Measurements from ENCODE around the gene MYOF. TPM values are rescaled to one million over a fixed set of nuclear protein-coding genes. Genes with fewer than 3 reads are reported as not detected.
A peak's percentile ranks its signal among the peaks of the same experiment; 100 is the strongest.

Gene MYOF
- polyA plus RNA-seq, 3 donors = 9.7 to 29.1 (median 14.5) TPM

- peaks cover 0 to 5% (median 1%) of the 10 kb centered on the region in 3 donors for H3K27me3 Mint-ChIP-seq (ENCODE audit: low read depth in 3 of 3)
- H3K4me1 Mint-ChIP-seq = no peaks in the 10 kb centered on the region
- no peak for DNase-seq
- no CpG with 5 or more reads among the region's 1 CpG for WGBS (ENCODE audit: insufficient coverage)
- Histone ChIP-seq H3K27me3 (ENCODE audit: control insufficient read depth in 2 of 2, insufficient read depth in 2 of 2, low read length in 2 of 2) (no peaks in the 10 kb centered on the region), H3K36me3 (replicated peaks in 1 of 2; ENCODE audit: control insufficient read depth in 1 of 2, insufficient read depth in 2 of 2, low read length in 2 of 2) (peaks cover 50 to 96% of the 10 kb centered on the region in 2 donors), H3K4me1 (ENCODE audit: control insufficient read depth in 1 of 2, insufficient read depth in 2 of 2, low read length in 2 of 2) (no peaks in the 10 kb centered on the region), H3K4me2 (replicated peaks; ENCODE audit: extremely low read depth, low read length, poor library complexity, severe bottlenecking) (no peak overlapping the region), H3K27ac (ENCODE audit: low read depth in 1 of 2, low read length in 2 of 2) (no peak overlapping the region), H3K79me2 (ENCODE audit: insufficient read depth, low read length) (no peaks in the 10 kb centered on the region), H3K9me3 (replicated peaks in 1 of 2; ENCODE audit: control insufficient read depth in 1 of 2, insufficient read depth in 1 of 2, low read length in 2 of 2) (no peaks in the 10 kb centered on the region), H3K4me3 (replicated peaks in 1 of 3; ENCODE audit: low read depth in 2 of 3, low read length in 3 of 3) (no peak overlapping the region), H4K20me1 (ENCODE audit: insufficient read depth, low read length) (no peaks in the 10 kb centered on the region), H3K9ac (ENCODE audit: insufficient read depth, low read length, poor library complexity, severe bottlenecking) (no peak overlapping the region), H2AFZ (ENCODE audit: insufficient read depth, low read depth, low read length, poor library complexity, severe bottlenecking) (no peak overlapping the region)
- intact Hi-C loops (cut with micrococcal nuclease) = no loop called here
- TF ChIP-seq CTCF (IDR thresholded peaks at IDR 0.05) = no peak
- peak overlapping the region in 2 of 7 donors; percentile 37 to 42 for H3K27ac Mint-ChIP-seq
- H3K4me3 Mint-ChIP-seq = no peak overlapping the region
- H3K36me3 Mint-ChIP-seq = peaks cover 83 to 86% of the 10 kb centered on the region in 2 donors
- peaks cover 0 to 2% (median 0%) of the 10 kb centered on the region in 7 donors for H3K9me3 Mint-ChIP-seq
These were observed 78.7 kb downstream of the MYOF start for GRCh38 chr10:93403152-93404047.

DNA sequence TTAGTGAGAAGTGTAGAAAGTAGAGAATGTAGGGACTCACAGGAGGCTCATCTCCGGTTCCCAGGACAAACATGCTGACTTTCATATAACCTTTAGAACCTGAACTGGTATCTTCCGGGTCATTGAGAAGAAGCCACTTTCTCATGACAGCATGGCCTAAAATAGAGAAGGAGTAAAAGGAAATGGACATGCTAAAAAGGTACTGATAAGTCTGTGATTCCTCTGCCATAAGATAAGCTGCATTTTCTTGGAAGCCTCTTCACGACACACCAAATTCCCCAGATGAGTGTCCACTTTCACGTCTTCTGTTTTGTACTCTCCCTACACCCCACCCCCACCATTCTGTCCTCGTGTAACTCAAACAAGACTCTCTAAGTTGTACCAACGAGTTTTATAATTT lies 79.9 kb downstream of the MYOF start:
- H3K27me3 ChIP-seq (ENCODE audit: control insufficient read depth in 2 of 2, insufficient read depth in 2 of 2, low read length in 2 of 2) = no peaks in the 10 kb centered on the region
- H3K27ac Mint-ChIP-seq = peak overlapping the region in 1 of 7 donors; percentile 60
- no peaks in the 10 kb centered on the region for H3K9me3 ChIP-seq (replicated peaks in 1 of 2; ENCODE audit: control insufficient read depth in 1 of 2, insufficient read depth in 1 of 2, low read length in 2 of 2)
- no peak overlapping the region for H3K4me2 ChIP-seq (replicated peaks; ENCODE audit: extremely low read depth, low read length, poor library complexity, severe bottlenecking)
- peaks cover 56 to 98% of the 10 kb centered on the region in 2 donors for H3K36me3 ChIP-seq (replicated peaks in 1 of 2; ENCODE audit: control insufficient read depth in 1 of 2, insufficient read depth in 2 of 2, low read length in 2 of 2)
- H3K36me3 Mint-ChIP-seq = peaks cover 88 to 90% of the 10 kb centered on the region in 2 donors
- H3K4me1 ChIP-seq (ENCODE audit: control insufficient read depth in 1 of 2, insufficient read depth in 2 of 2, low read length in 2 of 2) = no peaks in the 10 kb centered on the region
- TF ChIP-seq CTCF (IDR thresholded peaks at IDR 0.05) = no peak
- no peak overlapping the region for H3K4me3 ChIP-seq (replicated peaks in 1 of 3; ENCODE audit: low read depth in 2 of 3, low read length in 3 of 3)
- no peak overlapping the region for H3K4me3 Mint-ChIP-seq
- no peaks in the 10 kb centered on the region for H4K20me1 ChIP-seq (ENCODE audit: insufficient read depth, low read length)
- H2AFZ ChIP-seq (ENCODE audit: insufficient read depth, low read depth, low read length, poor library complexity, severe bottlenecking) = no peak overlapping the region
- H3K27ac ChIP-seq (ENCODE audit: low read depth in 1 of 2, low read length in 2 of 2) = no peak overlapping the region
- DNase-seq = no peak
- no peaks in the 10 kb centered on the region for H3K79me2 ChIP-seq (ENCODE audit: insufficient read depth, low read length)
- intact Hi-C loops (cut with micrococcal nuclease) = no loop called here
- H3K9me3 Mint-ChIP-seq = peaks cover 0 to 2% (median 0%) of the 10 kb centered on the region in 7 donors
- 63% methylated on average over 3 of the region's 6 CpGs for WGBS (ENCODE audit: insufficient coverage)
- no peaks in the 10 kb centered on the region for H3K4me1 Mint-ChIP-seq
- peaks cover 0 to 5% (median 1%) of the 10 kb centered on the region in 3 donors for H3K27me3 Mint-ChIP-seq (ENCODE audit: low read depth in 3 of 3)
- H3K9ac ChIP-seq (ENCODE audit: insufficient read depth, low read length, poor library complexity, severe bottlenecking) = no peak overlapping the region
